Esophagus (tissue), 2 donors: Measurements from ENCODE around the gene PLAGL2. TPM values are rescaled to one million over a fixed set of nuclear protein-coding genes. Genes with fewer than 3 reads are reported as not detected.

ENCODE experiments used
- H3K27ac ChIP-seq, 2 donors: one replicate each; pipeline ENCODE4 v1.5.1; 2013; ENCODE audit warnings: low read depth in 2 of 2, mild to moderate bottlenecking in 2 of 2, inconsistent platforms in 1 of 2, low read length in 1 of 2, moderate library complexity in 1 of 2
- H3K27me3 ChIP-seq, 2 donors: one replicate each; pipeline ENCODE4 v1.6.1; 2013; ENCODE audit warnings: low read length in 2 of 2, control low read depth in 1 of 2, mild to moderate bottlenecking in 1 of 2; ENCODE audit not compliant: insufficient read depth in 2 of 2, control insufficient read depth in 1 of 2
- H3K36me3 ChIP-seq, 2 donors: one replicate each; pipeline ENCODE4 v1.6.1; 2013; ENCODE audit warnings: low read length in 1 of 2; ENCODE audit not compliant: control insufficient read depth in 2 of 2, insufficient read depth in 2 of 2
- H3K4me1 ChIP-seq, 2 donors: one replicate each; pipeline ENCODE4 v1.6.1; 2013; ENCODE audit warnings: low read length in 1 of 2; ENCODE audit not compliant: control insufficient read depth in 2 of 2, insufficient read depth in 2 of 2
- H3K4me3 ChIP-seq, 2 donors: one replicate each; pipeline ENCODE4 v1.5.1; 2013; ENCODE audit warnings: low read length in 2 of 2, mild to moderate bottlenecking in 2 of 2, low read depth in 1 of 2, moderate library complexity in 1 of 2
- H3K9me3 ChIP-seq, 2 donors: one replicate each; pipeline ENCODE4 v1.6.1; 2013; ENCODE audit warnings: mild to moderate bottlenecking in 2 of 2, low read depth in 1 of 2, low read length in 1 of 2, moderate library complexity in 1 of 2; ENCODE audit not compliant: control insufficient read depth in 2 of 2, insufficient read depth in 1 of 2
- WGBS, 2 donors: extraction: QIAGEN DNeasy Blood & Tissue Kit; methylation state at CpG; one replicate each; pipeline ENCODE4 v1.1.7; 2013; 5-methylcytosine and 5-hydroxymethylcytosine counted together
- polyA plus RNA-seq, 2 donors: library from polyadenylated mRNA; stranded (reverse); fragments of 200-250 nt; gene quantifications; one replicate each; pipeline ENCODE4 v1.2.3, GENCODE V29; 2013
- donor health status: healthy with polysubstance abuse.
- donor health status: Bipolar disorder and iron deficiency.

Gene PLAGL2
- polyA plus RNA-seq, 2 donors, result 4.1 to 6.4 TPM

DNA sequence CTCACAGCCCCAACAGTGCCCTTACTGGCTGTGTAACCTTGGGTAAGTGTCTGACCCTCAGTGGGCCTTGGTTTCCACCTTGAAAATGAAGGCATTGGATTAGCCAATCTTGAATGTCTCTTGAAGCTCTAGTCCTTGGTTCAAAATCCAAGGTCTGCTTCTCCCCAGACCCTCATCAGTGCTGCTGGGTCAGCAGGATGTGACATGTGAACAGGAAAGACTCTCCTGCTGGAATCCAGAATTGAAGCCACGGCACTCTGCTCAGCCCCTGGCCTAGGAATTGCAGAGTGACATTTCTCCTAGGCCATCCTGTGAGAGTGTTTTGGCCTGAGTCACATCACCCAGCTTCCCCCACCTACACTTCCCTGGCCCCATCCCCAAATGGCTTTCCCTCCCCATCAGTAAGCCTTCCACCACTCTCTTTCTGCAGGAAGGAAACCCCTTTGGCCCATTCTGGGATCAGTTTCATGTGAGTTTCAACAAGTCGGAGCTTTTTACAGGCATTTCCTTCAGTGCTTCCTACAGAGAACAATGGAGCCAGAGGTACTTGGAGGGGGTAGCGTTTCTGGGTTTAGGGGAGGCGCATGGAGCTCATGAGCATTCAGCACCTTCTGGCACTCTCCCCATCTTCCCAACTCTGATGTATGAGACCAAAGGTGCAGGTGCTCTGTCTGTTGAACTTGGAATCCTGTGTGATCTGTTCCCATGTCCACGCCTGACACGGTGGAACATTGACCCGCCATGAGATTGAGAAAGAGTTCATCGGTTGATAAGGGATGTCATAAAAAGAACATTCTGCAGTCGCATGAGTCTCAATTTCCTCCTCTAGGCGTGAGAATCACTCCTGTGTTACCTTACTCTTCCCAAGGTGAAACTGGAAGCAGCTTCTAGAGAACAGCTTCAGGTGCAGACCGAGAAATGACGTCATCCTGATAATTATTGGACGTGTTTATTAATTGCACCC lies 8.9 kb upstream of the PLAGL2 start:
- WGBS, 2 donors, result 87 to 92% methylated on average over 13 of the region's 13 CpGs
- no peaks in the 10 kb centered on the region for H3K27me3 ChIP-seq
- no peak overlapping the region for H3K4me3 ChIP-seq
- peaks cover 15 to 26% of the 10 kb centered on the region in 2 donors for H3K36me3 ChIP-seq
- no peaks in the 10 kb centered on the region for H3K9me3 ChIP-seq
- no peaks in the 10 kb centered on the region for H3K4me1 ChIP-seq
- no peak overlapping the region for H3K27ac ChIP-seq

DNA sequence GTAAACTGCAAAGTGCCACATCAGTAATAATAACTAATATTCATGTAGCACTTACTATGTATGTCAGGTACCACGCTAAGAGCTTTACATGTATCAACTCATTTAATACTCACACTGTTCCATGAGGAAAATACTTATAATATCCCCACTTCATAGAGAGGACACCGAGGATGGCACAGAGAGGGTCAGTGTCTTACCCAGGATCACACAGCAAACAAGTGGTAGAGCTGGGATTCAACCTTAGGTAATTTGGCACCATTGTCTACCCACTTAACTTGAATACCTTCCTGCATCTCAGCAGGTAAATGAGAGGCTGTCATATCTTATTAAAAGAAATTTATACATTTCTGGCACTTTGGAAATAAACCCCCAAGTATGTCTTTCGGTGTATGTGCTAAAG lies 8.2 kb upstream of the PLAGL2 start:
- Histone ChIP-seq H3K36me3 (peaks cover 11 to 25% of the 10 kb centered on the region in 2 donors), H3K9me3 (no peaks in the 10 kb centered on the region), H3K4me3 (no peak overlapping the region), H3K27ac (no peak overlapping the region), H3K27me3 (no peaks in the 10 kb centered on the region), H3K4me1 (no peaks in the 10 kb centered on the region)
- 96 to 99% methylated on average over 3 of the region's 3 CpGs for WGBS, 2 donors

DNA sequence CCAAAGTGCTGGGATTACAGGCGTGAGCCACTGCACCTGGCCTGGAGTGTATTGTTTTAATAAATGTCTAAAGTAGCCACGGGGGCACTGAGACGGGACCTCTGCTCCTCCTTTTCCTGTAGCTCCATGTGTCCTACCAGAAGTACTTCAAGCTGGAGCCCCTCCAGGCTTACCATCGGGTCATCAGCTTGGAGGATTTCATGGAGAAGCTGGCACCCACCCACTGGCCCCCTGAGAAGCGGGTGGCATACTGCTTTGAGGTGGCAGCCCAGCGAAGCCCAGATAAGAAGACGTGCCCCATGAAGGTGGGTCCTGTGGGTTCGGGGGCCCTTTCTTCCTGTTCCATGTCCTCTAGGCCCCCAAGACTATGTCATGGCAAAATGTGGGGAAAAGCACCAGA lies 7.6 kb upstream of the PLAGL2 start:
- H3K4me1 ChIP-seq, result no peaks in the 10 kb centered on the region
- H3K9me3 ChIP-seq, result no peaks in the 10 kb centered on the region
- no peak overlapping the region for H3K27ac ChIP-seq
- H3K4me3 ChIP-seq, result no peak overlapping the region
- H3K36me3 ChIP-seq, result peaks cover 11 to 23% of the 10 kb centered on the region in 2 donors
- WGBS, 2 donors, result 84 to 90% methylated on average over 8 of the region's 8 CpGs
- H3K27me3 ChIP-seq, result no peaks in the 10 kb centered on the region

- Histone ChIP-seq H3K27me3 (no peaks in the 10 kb centered on the region), H3K4me1 (peaks cover 1 to 2% of the 10 kb centered on the region in 2 donors), H3K27ac (no peak overlapping the region), H3K4me3 (no peak overlapping the region), H3K36me3 (peaks cover 11 to 18% of the 10 kb centered on the region in 2 donors), H3K9me3 (no peaks in the 10 kb centered on the region)
- 83 to 97% methylated on average over 1 of the region's 1 CpG for WGBS, 2 donors
Observed at GRCh38 chr20:32213870-32214269, 6.3 kb upstream of the PLAGL2 start.

DNA sequence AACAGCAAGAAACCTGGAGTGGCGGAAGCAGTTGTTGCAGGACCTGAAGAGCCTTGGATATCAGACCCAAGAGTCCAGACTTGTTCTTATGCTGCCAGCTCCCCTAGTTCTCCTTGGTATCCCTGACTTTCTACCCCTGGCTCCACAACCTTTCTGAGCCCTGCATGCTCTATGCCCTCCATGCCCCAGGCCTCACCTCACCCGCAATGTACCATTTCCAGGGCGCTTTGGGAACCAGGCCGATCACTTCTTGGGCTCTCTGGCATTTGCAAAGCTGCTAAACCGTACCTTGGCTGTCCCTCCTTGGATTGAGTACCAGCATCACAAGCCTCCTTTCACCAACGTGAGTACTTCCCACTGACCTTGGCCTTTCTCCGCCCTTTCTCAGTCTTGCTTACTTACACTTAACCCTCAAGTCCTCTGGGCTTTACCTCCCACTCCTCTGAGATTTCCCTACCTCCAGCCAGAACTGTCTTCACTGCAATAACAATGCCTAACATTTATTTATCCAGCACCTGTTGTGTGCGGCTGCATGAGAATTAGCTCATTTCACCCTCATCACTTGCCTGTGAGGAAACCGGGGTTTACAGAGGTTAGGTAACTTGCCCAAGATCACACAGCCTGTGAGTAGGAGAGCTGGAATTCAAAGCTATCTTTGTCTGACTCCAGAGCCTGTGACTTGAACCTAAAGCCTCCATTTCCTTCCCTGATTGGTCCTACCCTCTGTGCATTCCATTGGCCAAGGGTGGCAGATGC lies 2.5 kb upstream of the PLAGL2 start:
- Histone ChIP-seq H3K9me3 (no peaks in the 10 kb centered on the region), H3K27ac (no peak overlapping the region), H3K27me3 (no peaks in the 10 kb centered on the region), H3K36me3 (peaks cover under 1 to 4% of the 10 kb centered on the region in 2 donors), H3K4me1 (peaks cover 4% of the 10 kb centered on the region in 2 donors), H3K4me3 (no peak overlapping the region)
- 75 to 86% methylated on average over 9 of the region's 9 CpGs for WGBS, 2 donors

GRCh38 chr20:32208499-32209154 lies 1.1 kb upstream of the PLAGL2 start:
- no peaks in the 10 kb centered on the region for H3K9me3 ChIP-seq
- peaks cover 6 to 9% of the 10 kb centered on the region in 2 donors for H3K4me1 ChIP-seq
- H3K4me3 ChIP-seq, result peak overlapping the region; percentile 91 to 100
- peaks cover 0 to 4% of the 10 kb centered on the region in 2 donors for H3K36me3 ChIP-seq
- no peaks in the 10 kb centered on the region for H3K27me3 ChIP-seq
- H3K27ac ChIP-seq, result peak overlapping the region in 1 of 2 donors; percentile 53
- WGBS, 2 donors, result 61 to 62% methylated on average over 12 to 13 of the region's 13 CpGs

DNA sequence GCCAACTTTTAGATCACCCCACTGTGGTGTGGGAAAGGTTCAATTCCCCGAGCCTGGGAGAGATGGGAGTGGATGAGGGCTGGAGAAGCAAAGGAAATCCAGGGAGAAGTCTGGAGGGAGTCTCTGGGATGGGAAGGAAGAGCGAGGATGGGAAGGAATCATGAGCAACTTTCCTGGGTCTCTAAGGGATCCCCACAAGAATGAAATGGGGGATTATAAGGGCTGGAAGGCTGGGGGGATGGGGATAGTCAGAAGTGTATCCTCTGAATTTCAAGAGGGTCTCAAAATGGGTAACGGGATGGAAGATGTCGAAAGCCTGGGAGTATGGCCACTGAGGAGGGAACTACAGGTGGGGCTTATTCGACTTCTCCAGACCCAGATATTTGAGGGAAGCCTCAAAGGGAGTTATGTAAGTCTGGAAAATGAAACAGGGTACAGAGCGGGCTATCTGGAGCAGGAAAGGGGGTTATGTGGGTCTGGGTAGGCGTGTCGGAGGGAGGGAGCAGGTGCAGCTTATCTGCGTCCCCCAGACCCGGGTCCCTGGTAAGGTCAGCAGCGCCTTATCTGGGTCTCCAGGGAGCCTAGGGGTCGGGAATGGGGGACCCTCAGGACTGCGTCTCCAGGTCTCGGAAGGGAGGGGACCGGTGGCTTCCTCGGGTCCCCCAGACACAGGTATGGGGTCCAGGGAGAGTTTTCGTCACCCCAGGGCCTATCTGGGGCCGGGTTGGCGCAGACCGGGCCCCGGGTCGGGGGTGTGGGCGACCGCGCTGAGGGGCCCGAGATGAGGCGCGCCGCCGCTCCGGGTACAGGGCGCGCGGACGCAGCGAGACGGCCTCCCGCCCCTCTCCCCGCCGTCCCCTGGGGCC lies 550 bp downstream of the PLAGL2 start:
- Histone ChIP-seq H3K9me3 (no peaks in the 10 kb centered on the region), H3K36me3 (peaks cover 0 to 4% of the 10 kb centered on the region in 2 donors), H3K27ac (peak overlapping the region; percentile 93 to 95), H3K27me3 (no peaks in the 10 kb centered on the region), H3K4me1 (peaks cover 10 to 13% of the 10 kb centered on the region in 2 donors), H3K4me3 (peak overlapping the region; percentile 91 to 100)
- WGBS, 2 donors, result 2 to 4% methylated on average over 23 to 40 of the region's 40 CpGs

- Histone ChIP-seq H3K4me3 (peak overlapping the region; percentile 91 to 100), H3K4me1 (peaks cover 10 to 13% of the 10 kb centered on the region in 2 donors), H3K27me3 (no peaks in the 10 kb centered on the region), H3K9me3 (no peaks in the 10 kb centered on the region), H3K36me3 (peaks cover 2 to 5% of the 10 kb centered on the region in 2 donors), H3K27ac (peak overlapping the region; percentile 93 to 95)
- WGBS, 2 donors, result 33 to 34% methylated on average over 8 of the region's 8 CpGs
Observed at GRCh38 chr20:32205843-32206759, 1.4 kb downstream of the PLAGL2 start.
